A549 (cell line): ENCODE measurements around the gene AGA.

Experiments
- CEBPB ChIP-seq, 2 experiments: fragments of >200 bp in 1 of 2; sonication (Bioruptor Twin) in 1 of 2; formaldehyde crosslinking in 1 of 2; IDR thresholded peaks; 2 replicates each; pipeline ENCODE4 v1.6.1; 2012 to 2016
- CTCF ChIP-seq: fragments of >200 bp; sonication (Bioruptor Twin); formaldehyde crosslinking; IDR thresholded peaks from 3 replicates; pipeline ENCODE4 v1.5.1; 2016
- GATA3 ChIP-seq: IDR thresholded peaks from 2 replicates; pipeline ENCODE4 v1.6.1; 2012; ENCODE audit warnings: borderline replicate concordance
- HMGXB4 ChIP-seq: fragments of 250-450 bp; sonication (Bioruptor Pico); IDR thresholded peaks from 2 replicates; pipeline ENCODE4 v1.5.0; 2021; ENCODE audit warnings: mild to moderate bottlenecking, moderate library complexity, borderline replicate concordance
- MAX ChIP-seq: IDR thresholded peaks from 2 replicates; pipeline ENCODE4 v1.6.1; 2012
- POLR2AphosphoS2 ChIP-seq: conservative IDR thresholded peaks from 2 replicates; pipeline ENCODE4 v1.6.1; 2012; ENCODE audit warnings: low read length, improper control_type of control experiment, inconsistent platforms
- RAD21 ChIP-seq, 2 experiments: fragments of >200 bp in 1 of 2; sonication (Bioruptor Twin) in 1 of 2; formaldehyde crosslinking in 1 of 2; IDR thresholded peaks in 1 of 2; conservative IDR thresholded peaks in 1 of 2; 2 replicates in 1 of 2; 3 replicates in 1 of 2; pipeline ENCODE4 v1.6.1; 2012 to 2018; ENCODE audit warnings: inconsistent platforms in 1 of 2

GRCh38 chr4:177419434-177419833 is 22.8 kb downstream of the AGA start:
- no peak for TF ChIP-seq POLR2AphosphoS2
- TF ChIP-seq MAX: no peak
- TF ChIP-seq CTCF: no peak
- no peak for TF ChIP-seq RAD21 (conservative IDR thresholded peaks at IDR 0.05 in 1 of 2, IDR thresholded peaks at IDR 0.05 in 1 of 2)
- no peak for TF ChIP-seq GATA3
- no peak for TF ChIP-seq HMGXB4
- TF ChIP-seq CEBPB (IDR thresholded peaks at IDR 0.05): no peak
